KG1 (cell line): ENCODE data around the gene KIF5A.
"Not testable (repeated sequence)": the region's sequence is repeated elsewhere in the genome, so short reads cannot be mapped to it uniquely, and the experiment has no call there.

ENCODE experiments used
- DNase-seq: peaks from one replicate; lab custom pipeline; 2025; lab: John Stamatoyannopoulos, UW

KIF5A gene

GRCh38 chr12:57607958-57608663, 58.3 kb downstream of the KIF5A start:
- DNase-seq: no peak

DNA sequence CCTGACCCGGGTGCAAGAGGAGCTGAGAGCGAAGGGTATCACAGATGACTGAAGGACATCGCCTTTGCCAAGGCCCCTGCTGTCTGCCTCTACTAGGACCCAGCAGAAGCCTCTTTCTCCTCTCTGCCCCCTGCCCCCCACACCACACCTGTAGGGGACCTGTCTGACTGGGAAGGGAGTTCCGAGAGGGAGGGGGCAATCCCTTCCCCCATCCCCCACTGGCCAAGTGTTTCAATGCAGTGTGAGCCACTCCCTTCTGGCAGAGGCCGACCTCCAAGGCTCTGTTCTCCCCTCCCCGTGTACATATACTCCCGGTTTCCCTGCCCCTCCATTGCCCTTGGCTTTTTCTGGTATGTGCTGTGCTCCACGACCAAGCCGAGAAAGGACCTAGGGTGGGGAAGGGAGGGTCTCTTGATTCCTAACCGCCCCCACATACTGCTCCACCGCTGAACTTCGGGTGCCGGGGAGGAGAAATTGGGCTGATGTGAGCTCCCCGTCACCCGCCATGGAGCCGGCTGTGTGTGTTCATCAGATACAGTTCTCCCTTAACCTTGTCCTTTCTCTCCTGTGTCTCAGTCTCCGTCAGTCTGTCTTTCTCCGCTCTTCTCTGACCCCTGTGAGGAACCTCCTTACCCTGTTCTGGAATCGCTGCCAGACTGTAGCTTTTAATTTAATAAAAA, 59.4 kb downstream of the KIF5A start:
- DNase-seq: no peak

GRCh38 chr12:57609781-57610553, 60.1 kb downstream of the KIF5A start:
- no peak for DNase-seq

DNA sequence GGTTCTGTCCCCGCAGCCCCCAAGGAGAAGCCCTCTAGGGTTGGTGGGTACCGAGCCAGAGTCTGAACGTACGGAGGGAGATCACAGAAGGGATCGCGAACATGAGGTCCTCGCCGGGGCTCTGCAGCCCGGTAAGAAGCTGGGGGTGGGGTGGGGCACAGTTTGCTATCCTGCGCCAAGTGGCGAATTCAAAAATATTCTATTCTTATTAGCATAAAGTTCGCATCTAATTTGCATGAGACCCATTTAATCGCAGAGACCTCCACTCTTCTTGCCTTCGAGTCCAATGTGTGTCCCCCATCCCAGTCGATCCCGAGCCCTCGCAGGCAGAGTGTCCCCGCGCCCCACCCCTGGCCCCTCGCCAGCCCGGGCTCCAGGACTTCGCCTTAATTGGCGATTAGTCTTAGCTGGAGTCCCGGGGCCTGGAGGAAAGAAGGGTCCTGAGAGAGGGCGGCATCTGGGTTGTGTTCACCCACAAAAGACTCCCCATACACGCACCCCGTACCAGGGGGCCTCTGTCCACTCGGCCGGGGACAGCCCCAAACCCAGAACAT, 60.8 kb downstream of the KIF5A start:
- no peak for DNase-seq

- DNase-seq: no peak
Measured at GRCh38 chr12:57611108-57611826, 61.4 kb downstream of the KIF5A start, which contains the start of gene ARHGEF25. Gene ARHGEF25 (plus strand): TSS chr12:57611435. CDS start chr12:57611895, 460 bp downstream.

DNA sequence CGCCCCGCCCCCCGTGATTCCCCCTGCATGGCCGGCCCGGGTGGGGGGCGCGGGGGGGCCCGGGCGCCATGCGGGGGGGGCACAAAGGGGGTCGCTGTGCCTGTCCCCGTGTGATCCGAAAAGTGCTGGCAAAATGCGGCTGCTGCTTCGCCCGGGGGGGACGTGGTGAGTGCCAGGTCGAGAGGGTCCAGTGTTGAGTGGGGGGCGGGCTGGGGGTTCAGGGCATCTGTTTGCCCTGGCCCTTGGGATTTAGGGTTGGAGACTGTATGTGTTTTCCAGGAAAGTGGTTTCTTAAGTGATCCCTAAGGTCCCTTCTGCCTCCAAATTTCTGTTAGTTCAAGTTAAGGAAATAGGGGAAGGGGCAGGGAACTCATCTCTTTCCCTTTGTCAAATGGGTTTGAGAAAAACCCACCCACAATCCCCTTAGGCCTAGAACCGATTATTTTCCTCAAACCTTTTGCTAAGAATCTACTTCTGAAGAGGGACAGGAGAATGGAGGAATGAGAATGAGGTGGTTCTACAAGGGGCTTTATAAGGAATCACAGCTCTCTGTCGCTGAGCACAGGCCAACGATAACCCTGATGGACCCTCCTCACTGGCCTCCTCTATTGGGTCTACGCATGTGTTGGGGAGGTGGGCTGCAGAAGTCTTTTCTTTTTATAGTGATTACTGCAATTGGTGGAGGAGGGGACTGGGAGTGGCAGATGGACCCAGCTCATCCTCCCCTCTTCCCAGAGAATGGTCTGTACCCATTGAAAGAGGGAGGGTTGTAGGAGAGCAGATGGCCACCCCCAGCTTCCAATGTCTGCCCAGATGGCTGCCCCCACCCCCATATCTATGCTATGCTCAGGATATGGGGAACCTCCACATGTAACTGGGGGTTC, 62.2 kb downstream of the KIF5A start:
- no peak for DNase-seq

DNA sequence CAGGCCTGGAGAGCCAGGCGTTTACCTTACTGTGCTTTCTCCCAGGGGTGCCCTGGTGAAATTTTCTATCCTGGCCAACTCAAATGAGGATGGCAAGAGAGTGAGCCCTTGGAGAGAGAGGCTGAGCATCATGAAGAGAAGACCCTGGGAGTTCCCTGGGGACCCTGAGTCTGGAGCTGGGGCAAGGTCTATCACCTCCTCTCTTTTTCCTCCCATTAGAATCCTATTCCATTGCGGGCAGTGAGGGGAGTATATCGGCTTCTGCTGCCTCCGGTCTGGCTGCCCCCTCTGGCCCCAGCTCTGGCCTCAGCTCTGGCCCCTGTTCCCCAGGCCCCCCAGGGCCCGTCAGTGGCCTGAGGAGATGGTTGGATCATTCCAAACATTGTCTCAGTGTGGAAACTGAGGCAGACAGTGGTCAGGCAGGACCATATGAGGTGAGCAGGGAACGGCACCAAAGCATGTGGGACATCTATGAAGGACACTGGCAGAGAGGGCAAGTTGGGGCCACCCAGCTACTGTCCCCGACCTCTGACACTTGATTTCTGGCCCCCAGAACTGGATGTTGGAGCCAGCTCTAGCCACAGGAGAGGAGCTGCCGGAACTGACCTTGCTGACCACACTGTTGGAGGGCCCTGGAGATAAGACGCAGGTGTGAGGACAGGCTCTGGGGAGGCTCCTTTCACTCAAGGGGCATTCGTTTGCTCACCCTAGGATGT, 63.0 kb downstream of the KIF5A start:
- DNase-seq: no peak

GRCh38 chr12:57613427-57614109, 63.7 kb downstream of the KIF5A start:
- no peak for DNase-seq

DNA sequence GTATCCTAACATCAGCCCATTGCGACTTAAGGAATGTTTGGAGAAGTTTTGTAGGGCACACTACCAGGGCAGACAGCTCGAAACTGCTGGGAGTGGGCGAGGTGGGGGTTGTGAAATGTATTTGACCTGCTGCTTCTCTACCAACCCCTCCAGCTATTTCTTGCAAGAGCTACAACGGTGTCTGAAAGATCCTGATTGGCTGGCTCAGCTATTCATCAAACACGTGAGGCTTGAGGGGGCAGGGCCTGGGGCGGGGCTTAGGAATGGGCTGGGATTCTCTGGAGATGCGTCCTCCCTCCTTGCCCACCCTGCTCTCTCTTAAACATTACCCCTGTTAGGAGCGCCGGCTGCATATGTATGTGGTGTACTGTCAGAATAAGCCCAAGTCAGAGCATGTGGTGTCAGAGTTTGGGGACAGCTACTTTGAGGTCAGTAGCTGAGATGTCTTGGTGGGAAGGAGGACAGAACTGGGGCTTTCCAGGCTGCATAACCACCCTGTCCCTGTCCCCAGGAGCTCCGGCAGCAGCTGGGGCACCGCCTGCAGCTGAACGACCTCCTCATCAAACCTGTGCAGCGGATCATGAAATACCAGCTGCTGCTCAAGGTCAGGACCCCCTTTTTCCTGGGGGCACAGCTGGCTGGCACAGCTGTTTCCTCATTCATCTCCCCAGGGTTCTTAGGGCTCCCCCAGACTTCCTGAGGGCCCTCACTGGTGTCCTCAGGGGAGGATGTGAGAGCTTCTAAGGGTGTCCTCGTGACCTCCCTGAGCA, 64.5 kb downstream of the KIF5A start:
- no peak for DNase-seq

DNA sequence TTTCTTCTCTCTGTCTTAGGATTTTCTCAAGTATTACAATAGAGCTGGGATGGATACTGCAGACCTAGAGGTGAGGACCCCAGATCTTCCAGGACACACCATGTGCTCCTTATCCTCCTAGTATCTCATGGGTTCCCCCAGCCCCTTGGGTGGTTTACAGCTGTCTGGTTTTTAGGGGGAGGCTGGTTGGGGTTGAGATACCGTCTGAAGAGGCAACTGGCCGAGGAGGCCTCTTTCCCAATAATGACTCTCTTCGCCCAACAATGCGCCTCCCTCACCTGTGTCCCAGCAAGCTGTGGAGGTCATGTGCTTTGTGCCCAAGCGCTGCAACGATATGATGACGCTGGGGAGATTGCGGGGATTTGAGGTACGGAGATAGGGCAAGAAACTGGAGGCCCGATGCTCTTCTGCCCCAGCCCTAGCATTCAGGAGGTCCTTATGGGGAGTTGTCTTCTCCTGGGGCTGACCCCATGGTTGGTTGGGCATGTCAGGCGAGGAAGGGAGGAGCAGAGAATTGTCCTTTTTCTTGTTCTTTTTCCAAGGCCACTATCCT, 65.2 kb downstream of the KIF5A start:
- no peak for DNase-seq

DNA sequence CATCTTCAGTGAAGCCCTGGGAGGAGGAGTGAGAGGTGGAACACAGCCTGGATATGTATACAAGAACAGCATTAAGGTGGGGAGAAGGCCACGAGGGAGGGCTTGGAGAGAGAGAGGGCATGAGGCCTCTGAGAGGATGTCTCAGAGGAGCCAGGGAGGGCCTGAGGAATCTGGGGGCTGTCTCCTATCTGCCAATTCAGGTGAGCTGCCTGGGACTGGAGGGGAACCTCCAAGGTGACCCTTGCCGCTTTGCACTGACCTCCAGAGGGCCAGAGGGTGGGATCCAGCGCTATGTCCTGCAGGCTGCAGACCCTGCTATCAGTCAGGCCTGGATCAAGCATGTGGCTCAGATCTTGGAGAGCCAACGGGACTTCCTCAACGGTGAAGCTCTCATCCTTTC, 65.8 kb downstream of the KIF5A start:
- DNase-seq: no peak

- no peak for DNase-seq
Measured at GRCh38 chr12:57616383-57617101, 66.7 kb downstream of the KIF5A start.

DNA sequence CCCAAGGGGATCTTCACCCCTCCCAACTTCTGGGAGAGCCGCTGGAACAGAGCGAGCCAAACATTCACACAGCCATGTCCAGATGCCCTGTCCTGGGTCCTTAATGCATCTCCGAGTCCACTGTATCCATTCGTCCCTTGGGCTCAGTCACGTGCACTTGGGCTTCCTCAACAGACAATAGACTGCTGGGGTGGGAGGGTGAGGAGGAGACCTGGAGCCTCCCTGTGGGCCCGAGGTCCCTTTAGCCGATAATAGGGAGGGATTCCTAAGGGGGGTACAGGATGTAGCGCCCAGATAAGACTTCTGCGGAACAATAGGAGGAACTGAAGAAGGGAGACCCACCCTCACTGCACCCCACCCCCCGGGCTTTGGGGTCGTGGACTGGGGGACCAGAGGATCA, 68.1 kb downstream of the KIF5A start:
- DNase-seq: no peak

DNA sequence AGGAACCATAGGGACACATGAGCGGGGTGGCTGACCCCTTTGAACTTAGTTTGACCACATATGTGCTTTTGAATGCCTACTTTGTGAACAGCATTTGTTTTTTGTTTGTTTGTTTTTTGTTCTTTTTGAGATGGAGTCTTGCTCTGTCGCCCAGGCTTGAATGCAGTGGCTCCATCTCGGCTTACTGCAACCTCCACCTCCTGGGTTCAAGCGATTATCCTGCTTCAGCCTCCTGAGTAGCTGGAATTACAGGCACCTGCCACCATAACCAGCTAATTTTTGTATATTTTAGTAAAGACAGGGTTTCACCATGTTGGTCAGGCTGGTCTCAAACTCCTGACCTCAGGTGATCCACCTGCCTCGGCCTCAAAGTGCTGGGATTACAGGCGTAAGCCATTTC, 68.6 kb downstream of the KIF5A start:
- DNase-seq: not testable (repeated sequence)

- no peak for DNase-seq
Measured at GRCh38 chr12:57618966-57619433, 69.2 kb downstream of the KIF5A start.

GRCh38 chr12:57619434-57620244, 69.8 kb downstream of the KIF5A start:
- DNase-seq: no peak
